ENCODE results near the gene HIBCH. TPM values are rescaled to one million over a fixed set of nuclear protein-coding genes. Genes with fewer than 3 reads are reported as not detected.

HIBCH gene
- total and polyA plus RNA-seq, 2 experiments from 2014 or later = 25.7 to 42.3 TPM

DNA sequence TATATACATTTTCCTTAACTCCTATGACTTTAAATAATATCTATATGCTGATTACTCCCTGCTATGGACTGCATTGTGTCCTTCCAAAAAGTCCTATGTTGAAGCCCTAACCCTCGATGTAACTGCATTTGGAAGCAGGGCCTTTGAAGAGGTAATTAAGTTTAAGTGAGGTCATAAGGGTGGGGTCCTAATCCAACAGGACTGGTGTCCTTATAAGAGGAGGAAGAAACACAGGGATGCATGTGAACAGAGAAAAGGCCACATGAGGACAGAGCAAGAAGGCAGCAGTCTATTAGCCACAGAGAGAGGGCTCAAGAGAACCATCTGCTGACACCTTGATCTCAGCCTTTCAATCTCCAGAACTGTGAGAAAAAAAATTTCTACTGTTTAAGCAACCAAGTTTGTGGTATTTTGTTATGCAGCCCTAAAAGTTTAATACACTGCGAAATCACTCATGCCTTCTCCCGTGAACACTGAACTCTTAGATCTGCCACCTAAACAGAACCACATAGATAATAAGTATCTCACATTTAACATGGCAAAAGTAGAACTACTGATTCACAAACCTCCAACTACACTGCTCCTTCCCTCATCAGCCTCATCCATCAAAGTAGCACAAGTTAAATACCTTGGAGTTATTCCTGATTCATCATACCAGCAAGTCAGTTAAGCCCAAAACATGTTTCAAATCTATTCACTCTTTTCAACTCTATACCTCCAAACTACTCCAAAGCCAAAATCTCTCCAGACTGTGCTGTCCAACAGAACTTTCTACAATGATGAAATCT lies 65.4 kb downstream of the HIBCH start (continued):
- TF ChIP-seq CREB1 (CRISPR knock-in tag; IDR thresholded peaks at IDR 0.05; ENCODE audit: low read depth) (no peak), EZH2phosphoT487 (IDR thresholded peaks at IDR 0.05; ENCODE audit: unreplicated experiment) (no peak), ZNF331 (CRISPR knock-in tag; IDR thresholded peaks at IDR 0.05; ENCODE audit: low read depth) (no peak), STAT1 (IDR thresholded peaks at IDR 0.05; ENCODE audit: unreplicated experiment) (no peak)

- Mint-ChIP-seq H3K4me1 (no peaks in the 10 kb centered on the region), H3K27ac (no peak overlapping the region), H3K36me3 (ENCODE audit: low read depth) (no peaks in the 10 kb centered on the region), H3K9me3 (no peaks in the 10 kb centered on the region), H3K27me3 (ENCODE audit: insufficient read depth, low read depth, poor library complexity) (no peaks in the 10 kb centered on the region), H3K4me3 (no peak overlapping the region)
- no peak overlapping the region for H3K4me2 ChIP-seq
- TF ChIP-seq NANOG (IDR thresholded peaks at IDR 0.05; ENCODE audit: borderline replicate concordance) = no peak
- TF ChIP-seq, protein P1, sequence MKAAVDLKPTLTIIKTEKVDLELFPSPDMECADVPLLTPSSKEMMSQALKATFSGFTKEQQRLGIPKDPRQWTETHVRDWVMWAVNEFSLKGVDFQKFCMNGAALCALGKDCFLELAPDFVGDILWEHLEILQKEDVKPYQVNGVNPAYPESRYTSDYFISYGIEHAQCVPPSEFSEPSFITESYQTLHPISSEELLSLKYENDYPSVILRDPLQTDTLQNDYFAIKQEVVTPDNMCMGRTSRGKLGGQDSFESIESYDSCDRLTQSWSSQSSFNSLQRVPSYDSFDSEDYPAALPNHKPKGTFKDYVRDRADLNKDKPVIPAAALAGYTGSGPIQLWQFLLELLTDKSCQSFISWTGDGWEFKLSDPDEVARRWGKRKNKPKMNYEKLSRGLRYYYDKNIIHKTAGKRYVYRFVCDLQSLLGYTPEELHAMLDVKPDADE (IDR thresholded peaks at IDR 0.05) = no peak
- no peak for TF ChIP-seq CREB1 (CRISPR knock-in tag; IDR thresholded peaks at IDR 0.05; ENCODE audit: low read depth)
- TF ChIP-seq STAT1 (IDR thresholded peaks at IDR 0.05; ENCODE audit: unreplicated experiment) = no peak
- no peak for TF ChIP-seq ZNF114 (CRISPR knock-in tag; IDR thresholded peaks at IDR 0.05)
- ATAC-seq (no peak), DNase-seq (ENCODE audit: low spot score) (no peak)
- H3K4me1 ChIP-seq (ENCODE audit: insufficient read depth) = no peaks in the 10 kb centered on the region
- no peaks in the 10 kb centered on the region for H3K27me3 ChIP-seq (ENCODE audit: insufficient read depth)
- no peaks in the 10 kb centered on the region for H3K79me2 ChIP-seq (replicated peaks; ENCODE audit: insufficient read depth)
- H3K9me2 ChIP-seq (ENCODE audit: insufficient read depth) = no peaks in the 10 kb centered on the region
- H2AFZ ChIP-seq = no peak overlapping the region
- no peaks in the 10 kb centered on the region for H3F3A ChIP-seq (replicated peaks; ENCODE audit: low read depth)
- no peaks in the 10 kb centered on the region for H3K36me3 ChIP-seq (ENCODE audit: insufficient read depth)
- H3K4me3 ChIP-seq = no peak overlapping the region
- H4K20me1 ChIP-seq (replicated peaks; ENCODE audit: insufficient read depth) = no peaks in the 10 kb centered on the region
- H3K27ac ChIP-seq (ENCODE audit: low read depth) = no peak overlapping the region
Observed at GRCh38 chr2:190250421-190250820, 69.2 kb downstream of the HIBCH start.

DNA sequence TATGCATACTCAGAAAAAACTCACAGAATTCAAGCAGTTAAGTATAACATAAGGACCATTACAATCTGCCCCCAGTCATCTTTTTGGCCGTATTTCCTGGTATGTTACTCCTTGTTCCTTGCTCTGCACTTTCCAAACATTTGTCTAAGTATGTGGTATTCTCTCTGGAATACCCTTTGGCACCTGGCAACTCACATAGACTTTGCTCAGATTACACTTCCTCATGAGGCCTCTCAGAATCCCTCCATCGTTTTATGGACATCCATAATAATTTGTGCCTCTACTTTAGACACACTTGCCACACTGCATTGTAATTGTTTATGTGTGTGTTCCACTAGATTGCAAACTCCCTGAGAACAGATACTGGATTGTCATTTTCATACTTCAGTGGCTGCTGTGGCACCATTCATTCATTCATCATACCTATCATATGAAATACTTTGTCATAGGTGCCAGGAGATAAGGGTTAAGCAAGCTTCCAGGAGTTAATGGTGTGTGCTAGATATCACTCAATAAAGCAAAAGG lies 84.0 kb downstream of the HIBCH start:
- no peak overlapping the region for H3K27ac Mint-ChIP-seq
- H3K27me3 ChIP-seq (ENCODE audit: insufficient read depth) = no peaks in the 10 kb centered on the region
- H3K4me3 Mint-ChIP-seq = no peak overlapping the region
- H2AFZ ChIP-seq = no peak overlapping the region
- peaks cover 9% of the 10 kb centered on the region for H3K9me3 Mint-ChIP-seq
- no peak overlapping the region for H3K4me2 ChIP-seq
- peaks cover 22% of the 10 kb centered on the region for H3K36me3 Mint-ChIP-seq (ENCODE audit: low read depth)
- no peaks in the 10 kb centered on the region for H3K4me1 ChIP-seq (ENCODE audit: insufficient read depth)
- H3F3A ChIP-seq (replicated peaks; ENCODE audit: low read depth) = no peaks in the 10 kb centered on the region
- no peak for ATAC-seq
- peaks cover 1% of the 10 kb centered on the region for H3K27me3 Mint-ChIP-seq (ENCODE audit: insufficient read depth, low read depth, poor library complexity)
- H3K4me1 Mint-ChIP-seq = no peaks in the 10 kb centered on the region
- H3K27ac ChIP-seq (ENCODE audit: low read depth) = no peak overlapping the region
- no peaks in the 10 kb centered on the region for H3K79me2 ChIP-seq (replicated peaks; ENCODE audit: insufficient read depth)
- H4K20me1 ChIP-seq (replicated peaks; ENCODE audit: insufficient read depth) = no peaks in the 10 kb centered on the region
- 0 out of 2 replicates have a peak, but pooled peaks cover under 1% of the 10 kb centered on the region for H3K36me3 ChIP-seq (ENCODE audit: insufficient read depth)
- H3K4me3 ChIP-seq = no peak overlapping the region
- 0 out of 2 replicates have a peak, but pooled peaks cover 5% of the 10 kb centered on the region for H3K9me2 ChIP-seq (ENCODE audit: insufficient read depth)
- DNase-seq (ENCODE audit: low spot score) = no peak
- TF ChIP-seq ZNF462 (CRISPR knock-in tag; IDR thresholded peaks at IDR 0.05) (no peak), CREB1 (CRISPR knock-in tag; IDR thresholded peaks at IDR 0.05; ENCODE audit: low read depth) (no peak), JUNB (IDR thresholded peaks at IDR 0.05; ENCODE audit: unreplicated experiment) (no peak), ZNF114 (CRISPR knock-in tag; IDR thresholded peaks at IDR 0.05) (no peak), NANOG (IDR thresholded peaks at IDR 0.05; ENCODE audit: borderline replicate concordance) (no peak)
- TF ChIP-seq, protein P1 (IDR thresholded peaks at IDR 0.05) = no peak
